Uterus (tissue), 4 donors: ENCODE results near the gene USP40. TPM values are rescaled to one million over a fixed set of nuclear protein-coding genes. Genes with fewer than 3 reads are reported as not detected.

Experiments
- DNase-seq, 2 donors: peaks; one replicate each; pipeline ENCODE4 v3.0.0-alpha.2; 2019 to 2020
- H3K27ac ChIP-seq, 2 donors: fragments of 200-600 bp; sonication (generic); 1 replicate in 1 of 2; 2 replicates in 1 of 2; pipeline ENCODE4 v1.5.1; 2016 to 2018
- H3K27me3 ChIP-seq, 2 donors: fragments of 200-600 bp; sonication (generic); one replicate each; pipeline ENCODE4 v1.5.1; 2018 to 2019; ENCODE audit warnings: control low read depth in 1 of 2
- H3K36me3 ChIP-seq, 2 donors: fragments of 200-600 bp; sonication (generic); one replicate each; pipeline ENCODE4 v1.5.1; 2019; ENCODE audit warnings: control low read depth in 1 of 2
- H3K4me1 ChIP-seq, 2 donors: fragments of 200-600 bp; sonication (generic); one replicate each; pipeline ENCODE4 v1.5.1; 2018 to 2019; ENCODE audit warnings: control low read depth in 1 of 2
- H3K4me3 ChIP-seq, 2 donors: fragments of 200-600 bp; sonication (generic); 1 replicate in 1 of 2; 2 replicates in 1 of 2; pipeline ENCODE4 v1.5.1; 2018 to 2019; ENCODE audit warnings: mild to moderate bottlenecking in 1 of 2
- H3K9me3 ChIP-seq, 2 donors: fragments of 200-600 bp; sonication (generic); one replicate each; pipeline ENCODE4 v1.5.1; 2019; ENCODE audit warnings: control low read depth in 1 of 2
- POLR2A ChIP-seq, 2 donors: fragments of 450-650 bp; IDR thresholded peaks; one replicate each; pipeline ENCODE4 v1.6.1; 2016; ENCODE audit warnings: antibody characterized with exemption in 2 of 2, mild to moderate bottlenecking in 1 of 2, moderate library complexity in 1 of 2
- intact Hi-C: fragments of 100-400 bp; cut with DNase I; formaldehyde crosslinking; loops from one replicate; pipeline ENCODE4 v1.15.1; 2023; ENCODE audit warnings: low total_unique reads
- total RNA-seq, 4 donors: library from RNA; depleted of rRNA in 3 of 4; stranded (reverse); fragments of >200 nt in 3 of 4; gene quantifications; one replicate each; pipeline versions ENCODE4 v1.1.0 to v1.2.4, GENCODE V29; 2014 to 2023
- TF ChIP-seq, protein P1 (sequence below), 4 experiments: fragments of 200-600 bp in 2 of 4; fragments of 450-650 bp in 2 of 4; sonication (generic) in 2 of 4; IDR thresholded peaks; one replicate each; pipeline ENCODE4 v1.5.1; 2016 to 2019; ENCODE audit warnings: antibody characterized with exemption in 4 of 4, mild to moderate bottlenecking in 2 of 4, moderate library complexity in 1 of 4
- donor health status: DM: yes; HTN: yes; CAD: no.

The USP40 gene
- total RNA-seq, 4 donors from 2014 or later, result 14.7 to 60.2 (median 49.5) TPM

DNA sequence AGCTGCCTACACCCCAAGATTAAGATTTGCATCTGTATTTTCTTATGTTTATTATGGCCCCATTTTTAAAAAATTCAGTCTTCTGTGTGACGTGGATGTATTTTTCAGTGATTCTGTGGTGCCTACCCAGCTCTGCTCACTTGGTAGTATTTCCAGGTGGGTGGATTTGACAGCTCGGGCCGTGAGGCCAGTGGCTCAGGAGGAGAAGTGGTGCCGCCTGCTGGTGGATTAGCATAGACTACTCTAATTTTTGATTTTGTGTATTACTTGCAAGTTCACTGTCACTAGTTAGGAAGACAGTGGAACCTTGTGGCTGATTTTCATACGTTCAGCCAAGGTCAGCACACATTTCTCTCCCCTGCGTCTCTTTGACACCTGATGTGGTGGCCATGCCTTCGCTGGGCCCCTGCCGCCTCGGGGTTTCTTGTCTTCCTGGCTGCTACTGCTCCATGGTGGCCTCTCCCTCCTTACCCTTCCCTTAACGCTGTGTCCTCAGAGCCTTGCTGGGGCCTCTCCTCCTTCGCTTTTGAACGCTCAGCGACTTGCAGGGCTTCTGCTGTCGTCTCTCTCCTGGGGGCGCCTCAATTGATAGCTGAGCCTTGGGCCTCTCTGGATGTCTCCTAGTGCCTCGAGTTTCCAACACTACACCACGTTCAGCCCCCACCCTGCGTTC is 122.9 kb downstream of the USP40 start:
- H3K9me3 ChIP-seq, result no peaks in the 10 kb centered on the region
- no peak overlapping the region for H3K4me3 ChIP-seq
- TF ChIP-seq POLR2A (IDR thresholded peaks at IDR 0.05), result no peak
- TF ChIP-seq, protein P1, sequence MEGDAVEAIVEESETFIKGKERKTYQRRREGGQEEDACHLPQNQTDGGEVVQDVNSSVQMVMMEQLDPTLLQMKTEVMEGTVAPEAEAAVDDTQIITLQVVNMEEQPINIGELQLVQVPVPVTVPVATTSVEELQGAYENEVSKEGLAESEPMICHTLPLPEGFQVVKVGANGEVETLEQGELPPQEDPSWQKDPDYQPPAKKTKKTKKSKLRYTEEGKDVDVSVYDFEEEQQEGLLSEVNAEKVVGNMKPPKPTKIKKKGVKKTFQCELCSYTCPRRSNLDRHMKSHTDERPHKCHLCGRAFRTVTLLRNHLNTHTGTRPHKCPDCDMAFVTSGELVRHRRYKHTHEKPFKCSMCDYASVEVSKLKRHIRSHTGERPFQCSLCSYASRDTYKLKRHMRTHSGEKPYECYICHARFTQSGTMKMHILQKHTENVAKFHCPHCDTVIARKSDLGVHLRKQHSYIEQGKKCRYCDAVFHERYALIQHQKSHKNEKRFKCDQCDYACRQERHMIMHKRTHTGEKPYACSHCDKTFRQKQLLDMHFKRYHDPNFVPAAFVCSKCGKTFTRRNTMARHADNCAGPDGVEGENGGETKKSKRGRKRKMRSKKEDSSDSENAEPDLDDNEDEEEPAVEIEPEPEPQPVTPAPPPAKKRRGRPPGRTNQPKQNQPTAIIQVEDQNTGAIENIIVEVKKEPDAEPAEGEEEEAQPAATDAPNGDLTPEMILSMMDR (IDR thresholded peaks at IDR 0.05), result peak; percentile 73 to 86 (median 75)
- intact Hi-C loops, result loop anchor here (5.0 kb wide), 1 partner anchor 86 kb away; no protein-coding TSS in a partner anchor
- no peaks in the 10 kb centered on the region for H3K4me1 ChIP-seq
- no peaks in the 10 kb centered on the region for H3K36me3 ChIP-seq
- peak overlapping the region in 1 of 2 donors; percentile 10 for H3K27ac ChIP-seq
- no peaks in the 10 kb centered on the region for H3K27me3 ChIP-seq
- peak; percentile 76 to 80 for DNase-seq

DNA sequence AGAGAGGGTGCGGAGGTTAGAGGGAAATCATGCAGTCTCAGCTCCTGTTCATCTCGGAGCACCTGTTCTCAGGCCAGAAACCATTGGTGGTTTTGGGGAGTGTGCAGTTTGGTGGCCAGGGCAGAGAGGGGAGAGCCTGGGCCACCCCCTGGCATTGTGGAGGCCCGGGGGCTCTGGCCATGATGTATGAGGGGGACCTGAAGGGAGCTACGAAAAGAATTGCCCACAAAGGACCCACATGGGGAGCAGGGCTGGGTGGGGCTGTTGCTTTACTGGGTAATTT is 124.6 kb downstream of the USP40 start:
- DNase-seq, result no peak
- Histone ChIP-seq H3K4me3 (no peak overlapping the region), H3K36me3 (no peaks in the 10 kb centered on the region), H3K9me3 (no peaks in the 10 kb centered on the region), H3K27ac (no peak overlapping the region), H3K4me1 (no peaks in the 10 kb centered on the region), H3K27me3 (no peaks in the 10 kb centered on the region)
- TF ChIP-seq, protein P1 (IDR thresholded peaks at IDR 0.05), result no peak
- no peak for TF ChIP-seq POLR2A (IDR thresholded peaks at IDR 0.05)
- intact Hi-C loops, result loop anchor here (5.0 kb wide), 1 partner anchor 85 kb away; no protein-coding TSS in a partner anchor

DNA sequence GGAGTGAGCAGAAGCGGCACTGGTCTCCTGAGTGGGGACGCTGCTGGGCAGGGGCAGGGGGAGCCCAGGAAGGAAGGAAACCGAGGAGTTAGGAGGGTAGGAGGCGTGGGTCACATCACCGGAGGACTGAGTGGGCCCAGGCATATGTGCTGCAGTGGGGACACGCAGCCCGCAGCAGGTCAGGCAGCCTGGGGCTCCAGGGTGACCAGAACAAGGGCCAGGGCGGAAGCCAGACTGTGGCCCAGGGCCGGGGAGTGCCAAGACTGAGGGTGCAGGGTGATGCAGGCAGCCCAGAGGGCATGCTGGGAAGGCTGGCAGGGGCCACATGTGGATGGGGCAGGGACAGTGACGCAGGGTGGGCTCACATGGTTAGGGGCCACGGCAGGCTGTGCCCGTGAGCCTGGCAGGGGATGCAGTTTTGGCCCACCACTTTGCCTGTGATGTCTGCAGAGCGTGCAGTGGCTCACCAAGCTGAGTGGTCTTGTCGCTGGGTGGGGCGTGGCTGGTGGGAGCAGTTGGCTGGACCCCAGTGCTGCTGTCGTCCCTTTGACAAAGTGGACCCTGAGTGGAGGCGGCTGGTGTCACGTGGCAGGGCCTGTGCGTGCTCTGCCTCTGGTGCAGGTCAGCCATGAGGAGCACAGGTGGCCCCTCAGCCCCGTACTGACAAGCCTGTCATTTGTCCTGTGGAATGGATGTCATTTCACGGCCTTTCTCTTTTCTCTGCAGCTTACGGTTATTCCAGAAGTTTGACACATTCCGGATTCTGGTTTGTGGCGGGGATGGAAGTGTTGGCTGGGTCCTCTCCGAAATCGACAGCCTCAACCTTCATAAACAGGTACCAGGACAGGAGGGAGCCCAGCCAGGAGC is 125.2 kb downstream of the USP40 start:
- no peaks in the 10 kb centered on the region for H3K9me3 ChIP-seq
- H3K27me3 ChIP-seq, result no peaks in the 10 kb centered on the region
- intact Hi-C loops, result loop anchor here (5.0 kb wide), 1 partner anchor 84 kb away; no protein-coding TSS in a partner anchor
- no peaks in the 10 kb centered on the region for H3K4me1 ChIP-seq
- H3K36me3 ChIP-seq, result no peaks in the 10 kb centered on the region
- no peak overlapping the region for H3K27ac ChIP-seq
- DNase-seq, result no peak
- H3K4me3 ChIP-seq, result no peak overlapping the region
- no peak for TF ChIP-seq POLR2A (IDR thresholded peaks at IDR 0.05)
- TF ChIP-seq, protein P1 (IDR thresholded peaks at IDR 0.05), result no peak

DNA sequence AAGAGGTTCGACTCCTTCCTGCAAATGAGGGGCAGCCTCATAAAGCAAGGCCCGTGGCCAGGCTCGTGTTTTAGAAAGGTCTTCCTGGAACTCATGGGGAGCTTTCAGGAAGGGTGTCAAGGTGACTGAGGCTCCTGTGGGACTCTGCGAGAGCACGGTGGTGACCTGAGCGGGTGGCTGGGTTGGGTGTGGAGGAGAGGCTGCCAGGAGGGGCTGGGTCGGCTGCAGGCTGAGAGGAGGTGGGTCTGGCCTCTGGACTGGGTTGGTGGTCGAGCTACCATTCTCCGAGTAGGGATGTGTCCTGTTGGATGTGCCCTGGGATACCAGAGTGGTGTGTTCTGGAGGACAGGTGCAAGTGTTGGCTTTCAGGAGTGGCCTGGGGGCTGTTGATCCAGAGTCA is 125.9 kb downstream of the USP40 start:
- no peak for DNase-seq
- no peak for TF ChIP-seq POLR2A (IDR thresholded peaks at IDR 0.05)
- TF ChIP-seq, protein P1 (IDR thresholded peaks at IDR 0.05), result no peak
- Histone ChIP-seq H3K36me3 (no peaks in the 10 kb centered on the region), H3K4me3 (no peak overlapping the region), H3K27ac (no peak overlapping the region), H3K9me3 (no peaks in the 10 kb centered on the region), H3K4me1 (no peaks in the 10 kb centered on the region), H3K27me3 (no peaks in the 10 kb centered on the region)
- intact Hi-C loops, result loop anchor here (5.0 kb wide), 1 partner anchor 83 kb away; no protein-coding TSS in a partner anchor

- Histone ChIP-seq H3K4me3 (no peak overlapping the region), H3K9me3 (no peaks in the 10 kb centered on the region), H3K27me3 (no peaks in the 10 kb centered on the region), H3K4me1 (no peaks in the 10 kb centered on the region), H3K36me3 (no peaks in the 10 kb centered on the region), H3K27ac (no peak overlapping the region)
- intact Hi-C loops, result loop anchor here (5.0 kb wide), 1 partner anchor 83 kb away; no protein-coding TSS in a partner anchor
- no peak for DNase-seq
- TF ChIP-seq POLR2A (IDR thresholded peaks at IDR 0.05), result no peak
- TF ChIP-seq, protein P1 (IDR thresholded peaks at IDR 0.05), result no peak
Observed at GRCh38 chr2:233440314-233440713, 126.3 kb downstream of the USP40 start.
